TTC549 (cell line): ENCODE measurements around the gene AREG.

Experiments used
- FAIRE-seq: peaks from 2 replicates; lab custom pipeline; 2012; peaks lifted over from hg19 to GRCh38; lab: Jason Lieb, UNC

Gene AREG

DNA sequence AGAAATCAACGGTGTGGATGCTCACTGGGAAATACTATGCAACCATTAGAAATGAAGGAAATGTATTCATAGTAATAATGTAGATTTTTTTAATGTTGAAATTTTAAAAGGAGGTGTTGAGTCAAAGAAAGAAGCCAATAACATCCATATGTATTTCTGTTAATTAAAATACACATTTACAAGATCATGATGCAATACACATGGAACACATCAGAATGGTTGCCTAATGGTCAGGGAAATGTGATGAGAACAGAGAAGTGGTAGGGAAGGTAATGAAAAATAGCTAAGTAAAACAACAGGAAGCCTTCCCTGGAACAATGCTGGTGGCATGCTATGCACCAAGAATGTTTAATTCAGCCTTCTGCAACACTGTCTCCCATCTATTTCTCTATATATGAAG, 18.2 kb downstream of the AREG start:
- FAIRE-seq = no peak

DNA sequence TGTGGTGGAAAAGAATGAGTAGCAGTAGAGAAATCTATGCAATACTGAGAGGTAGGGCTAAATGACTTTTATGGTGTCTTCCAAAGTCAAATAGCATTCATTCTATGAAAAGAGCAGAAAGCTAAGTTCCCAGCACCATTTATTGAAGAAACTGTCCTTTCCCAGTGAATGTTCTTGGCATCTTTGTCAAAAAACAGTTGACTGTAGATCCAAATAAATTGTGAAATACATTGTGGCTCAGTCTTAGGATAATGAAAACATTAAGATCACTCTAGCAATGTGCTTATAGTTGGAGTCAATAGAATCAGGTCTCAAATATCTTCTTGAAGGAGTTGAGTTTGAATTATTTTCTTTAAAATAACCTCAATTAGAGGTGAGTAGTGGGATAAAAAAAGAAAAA, 19.4 kb downstream of the AREG start:
- FAIRE-seq = no peak

DNA sequence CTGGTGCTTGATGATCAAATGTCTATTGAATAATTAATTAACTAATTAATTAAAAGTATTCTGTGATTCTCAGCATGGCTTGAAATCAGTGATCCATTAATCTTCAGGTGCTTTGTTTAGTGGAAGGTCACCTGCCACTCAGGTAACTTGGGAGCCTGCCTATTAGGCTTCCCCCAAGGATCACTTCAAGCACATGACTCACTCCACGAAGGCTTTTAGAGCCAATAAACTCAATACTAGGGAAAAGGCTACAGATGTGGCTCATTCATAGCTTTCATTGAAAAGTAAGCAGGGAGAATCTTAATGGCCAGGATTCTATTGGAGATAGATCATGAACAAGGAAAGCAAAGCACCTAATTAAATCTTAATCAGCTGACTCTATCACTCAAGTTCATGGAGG, 21.3 kb downstream of the AREG start:
- no peak for FAIRE-seq

DNA sequence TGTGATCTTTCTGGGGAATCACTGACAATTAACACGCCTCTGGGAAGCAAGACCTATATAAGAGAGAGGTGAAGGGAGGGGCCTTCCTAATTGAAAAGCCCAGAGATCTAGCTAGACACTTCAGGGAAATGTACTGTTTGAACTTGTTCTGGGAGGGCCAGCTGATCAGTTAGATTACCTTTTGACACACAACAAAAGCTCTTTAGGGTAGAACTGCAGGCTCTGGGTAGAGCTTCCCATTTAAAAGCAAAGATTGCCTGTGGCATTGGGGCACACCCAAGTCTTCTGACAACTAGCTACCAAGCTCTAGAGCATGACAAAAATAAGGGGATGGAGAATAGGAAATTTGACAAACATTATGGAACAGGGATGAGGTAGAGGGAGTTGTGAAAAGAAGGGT, 26.3 kb downstream of the AREG start:
- FAIRE-seq = no peak

DNA sequence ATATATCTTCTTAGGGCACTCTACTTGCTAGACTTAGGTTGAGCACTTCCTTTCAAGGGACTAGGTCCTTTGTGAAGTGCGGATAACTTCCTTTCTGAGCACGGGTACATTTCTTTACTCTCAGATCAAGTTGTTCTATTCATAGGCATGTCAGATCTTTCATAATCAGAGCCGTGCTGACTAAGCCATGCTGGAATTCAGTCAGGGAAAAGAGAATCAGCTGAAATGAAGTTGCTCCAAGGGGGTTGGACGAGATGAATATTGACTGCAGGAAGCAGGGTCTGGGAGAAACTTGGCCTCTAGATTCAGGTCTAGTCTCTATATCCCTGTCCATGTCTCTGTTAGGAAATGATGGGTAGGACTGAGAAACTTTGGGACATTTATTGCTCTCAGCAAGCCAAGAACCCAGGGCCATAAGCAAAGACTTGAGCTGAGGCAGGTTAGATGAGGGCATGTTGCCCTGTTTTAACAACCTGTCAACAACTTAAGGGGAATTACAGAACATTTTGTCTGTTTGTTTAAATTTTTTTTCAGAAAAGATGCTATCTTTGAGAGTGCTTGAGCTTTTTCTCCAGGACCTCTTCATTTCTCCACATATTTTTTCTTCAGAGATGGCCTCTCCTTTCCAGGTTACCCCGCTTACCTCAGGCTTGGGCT, 28.3 kb downstream of the AREG start:
- FAIRE-seq = no peak

DNA sequence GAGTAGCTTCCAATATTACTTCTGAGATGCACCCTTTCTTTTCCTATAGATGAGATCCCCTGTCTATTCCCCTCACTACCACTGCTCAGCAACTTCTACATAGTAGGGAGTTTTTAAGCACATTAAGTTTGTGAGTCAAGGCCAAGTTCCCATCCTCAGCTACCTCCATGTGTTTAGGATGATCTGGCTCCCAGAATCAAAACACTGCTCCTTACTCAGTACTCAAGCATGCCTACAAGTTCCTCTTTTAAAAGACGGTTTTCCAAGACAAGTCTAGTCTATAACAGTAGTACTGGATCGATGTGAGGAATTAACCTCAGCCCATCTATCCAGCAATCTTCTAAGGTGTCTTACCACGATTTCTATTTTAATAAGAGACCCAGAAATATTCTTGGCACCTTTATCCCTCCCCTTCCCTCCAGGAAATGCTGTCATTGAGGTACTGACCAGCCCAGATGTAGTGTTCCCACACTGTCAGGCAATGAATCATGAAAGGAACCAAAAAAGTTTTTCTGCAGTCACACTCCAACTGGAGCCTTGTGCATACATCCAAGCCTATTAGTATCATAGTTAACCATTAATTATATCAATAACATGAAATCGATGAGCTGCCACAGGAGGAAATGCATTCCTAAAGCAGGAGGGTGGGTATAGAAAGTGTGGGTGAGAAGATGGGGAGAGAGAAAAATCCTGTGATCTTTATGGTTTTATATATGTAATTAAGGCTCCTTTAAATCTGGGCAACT, 29.6 kb downstream of the AREG start:
- FAIRE-seq = no peak

DNA sequence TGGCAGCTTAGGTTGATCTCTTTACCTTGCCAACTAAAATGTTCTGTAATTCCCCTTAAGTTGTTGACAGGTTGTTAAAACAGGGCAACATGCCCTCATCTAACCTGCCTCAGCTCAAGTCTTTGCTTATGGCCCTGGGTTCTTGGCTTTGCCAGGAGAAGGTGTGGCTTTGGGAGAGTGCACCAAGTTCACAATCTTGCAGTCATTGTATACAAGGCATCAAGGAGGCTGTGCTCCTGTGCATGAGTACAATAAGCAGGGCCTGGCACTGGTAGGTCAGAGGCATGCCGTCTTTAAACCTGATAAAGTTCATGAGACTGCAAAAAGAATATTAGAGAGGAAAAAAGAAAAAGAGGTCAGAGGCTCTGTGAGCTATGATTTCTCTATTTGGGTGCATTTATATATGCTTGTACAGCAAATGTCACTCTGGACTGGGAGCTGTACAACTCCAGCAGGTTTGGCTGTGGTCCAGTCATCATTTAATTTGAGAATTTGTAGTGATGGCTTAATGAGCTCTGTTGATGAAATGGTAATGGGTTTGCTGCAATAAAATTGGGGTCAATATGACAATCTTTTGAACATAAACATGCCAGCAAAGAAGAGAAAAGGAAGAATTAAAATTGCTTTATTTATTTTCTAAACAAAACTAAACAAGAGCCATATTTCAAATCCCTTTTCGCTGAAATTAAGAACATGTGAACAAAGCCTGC, 30.3 kb downstream of the AREG start:
- no peak for FAIRE-seq

DNA sequence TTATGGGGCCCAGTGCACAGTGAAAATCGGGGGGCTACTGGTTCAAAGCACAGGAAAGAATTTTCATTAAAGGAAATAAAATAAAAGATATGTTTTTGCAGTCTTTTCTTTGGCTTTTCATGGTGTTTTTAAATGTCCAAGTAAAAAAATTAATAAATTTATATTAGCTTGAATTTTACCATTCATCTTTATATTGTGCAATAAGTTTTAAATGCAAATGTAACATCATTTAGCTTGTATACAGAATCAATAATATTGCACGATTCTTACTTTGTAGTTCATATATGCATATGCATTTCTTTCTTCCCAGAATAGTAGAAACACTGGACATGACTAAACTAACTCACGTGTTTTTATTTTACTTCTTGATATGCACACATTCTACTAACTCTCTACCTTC, 31.0 kb downstream of the AREG start:
- no peak for FAIRE-seq

DNA sequence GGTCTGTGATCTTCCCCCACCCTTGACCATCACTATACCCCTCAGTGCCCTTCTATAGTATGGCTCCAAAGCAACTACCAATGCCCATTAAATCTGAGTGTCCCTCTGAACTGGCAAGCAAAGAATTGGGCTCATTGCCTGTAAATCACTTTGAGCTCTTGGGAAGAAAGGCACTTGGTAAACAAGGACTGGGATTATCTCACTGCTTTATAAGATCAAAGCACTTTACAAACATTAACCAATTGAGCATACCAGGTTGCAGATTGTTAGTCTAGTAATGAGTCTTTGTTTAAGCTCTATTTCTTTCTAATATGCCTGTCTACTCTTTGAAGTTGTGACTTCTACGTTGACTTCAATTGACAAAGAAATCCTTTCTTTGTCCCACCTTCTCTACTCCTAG, 34.1 kb downstream of the AREG start:
- no peak for FAIRE-seq

DNA sequence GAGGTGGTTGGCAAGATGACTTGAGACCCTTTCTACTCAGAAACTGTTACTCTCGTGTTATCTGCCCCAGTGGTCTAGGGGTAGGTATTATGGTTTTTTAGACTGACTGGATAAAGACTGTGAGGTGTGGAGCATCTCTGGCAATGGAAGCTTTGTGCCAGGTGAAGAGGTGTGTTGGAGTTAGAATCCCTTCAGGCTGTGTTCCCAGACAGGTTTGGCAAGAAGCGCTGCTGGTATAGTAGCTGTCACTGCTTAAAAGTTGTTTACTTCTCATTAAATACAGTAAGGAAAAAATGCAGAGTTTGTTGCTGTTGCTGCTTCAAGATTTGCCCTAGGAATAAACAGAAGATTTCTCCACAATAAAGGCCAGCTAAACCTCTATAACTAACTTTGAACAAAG, 35.3 kb downstream of the AREG start:
- FAIRE-seq = no peak

DNA sequence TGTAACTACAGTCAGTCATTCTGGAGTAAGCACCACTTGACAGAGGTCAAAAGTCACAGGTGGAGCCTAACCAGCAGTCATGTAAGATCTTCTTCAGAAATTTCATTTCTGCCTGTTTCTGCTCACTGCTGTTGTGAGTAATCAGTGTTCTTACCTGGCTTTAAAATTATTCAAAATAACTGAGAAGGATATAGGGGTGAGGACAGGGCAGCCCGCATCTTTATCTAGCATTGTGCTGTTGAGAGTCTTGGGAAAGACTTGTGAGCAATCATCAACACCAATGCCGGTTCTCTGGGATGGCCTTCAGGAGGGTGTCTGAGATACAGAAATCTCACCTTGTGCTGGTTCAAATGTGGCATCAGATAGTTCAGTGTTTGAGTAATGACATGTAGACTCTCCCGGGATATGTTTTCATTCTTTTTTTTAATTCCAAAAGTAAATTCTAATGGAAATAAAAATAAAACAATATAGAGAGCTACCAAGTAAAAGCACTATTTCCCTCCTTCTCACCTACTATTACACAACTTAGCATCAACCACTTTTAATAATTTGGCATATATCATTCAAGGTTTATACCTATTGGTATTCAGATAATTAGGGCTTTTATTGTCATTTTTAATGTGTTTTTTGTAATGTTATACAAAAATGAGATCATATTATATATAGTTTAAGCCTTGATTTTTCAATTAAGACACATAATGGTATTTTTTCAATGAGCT, 37.1 kb downstream of the AREG start:
- FAIRE-seq = no peak

DNA sequence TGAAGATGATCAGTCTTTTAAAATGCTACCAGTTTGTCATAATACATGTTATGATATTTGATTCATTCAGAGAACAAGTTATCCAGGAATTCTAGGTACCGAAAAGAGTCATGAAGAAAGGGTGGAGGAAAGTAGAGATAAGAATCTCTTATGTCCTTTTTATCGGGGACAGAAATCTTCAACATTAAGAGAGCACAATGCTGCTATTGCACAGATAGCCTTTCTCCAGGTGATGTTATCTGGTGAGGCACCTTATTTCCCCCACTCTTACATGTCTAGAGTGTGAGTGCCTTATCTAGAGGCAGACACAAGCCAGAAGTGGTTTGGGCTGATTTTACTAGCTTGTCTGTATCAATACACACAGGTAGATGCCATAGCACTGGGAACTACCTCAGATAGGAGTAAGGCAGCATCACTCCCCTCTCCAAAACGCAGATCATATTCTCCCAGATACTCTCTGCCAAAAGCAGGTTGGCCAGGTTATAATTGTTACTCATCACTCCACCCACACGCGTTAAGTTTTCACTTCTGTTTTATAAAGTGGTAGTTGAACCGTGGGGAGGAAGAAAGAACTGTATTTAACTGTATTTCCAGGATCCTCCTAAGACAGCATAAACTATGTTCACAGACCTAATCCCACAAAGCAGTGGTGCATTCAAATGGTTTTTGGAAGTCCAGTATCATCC, 38.4 kb downstream of the AREG start:
- no peak for FAIRE-seq

DNA sequence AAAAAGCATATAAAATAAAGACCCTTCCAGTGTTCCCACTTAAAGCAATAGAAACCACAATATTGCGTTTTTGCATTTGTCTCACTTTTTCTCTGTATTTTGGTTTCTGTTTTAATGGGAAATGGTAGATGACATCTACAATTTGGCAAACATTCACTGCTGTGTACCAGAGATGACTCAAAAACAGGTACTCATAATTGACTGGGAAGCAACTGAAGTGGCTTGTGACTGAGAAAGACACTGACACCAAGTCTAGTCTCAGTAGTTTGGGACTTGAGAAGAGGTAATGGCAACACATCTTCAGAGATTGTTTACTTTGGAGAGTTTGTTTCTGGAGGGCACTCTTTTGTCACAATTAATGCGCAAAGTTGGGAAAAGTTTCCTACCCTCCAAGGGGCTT, 42.0 kb downstream of the AREG start:
- FAIRE-seq = no peak

DNA sequence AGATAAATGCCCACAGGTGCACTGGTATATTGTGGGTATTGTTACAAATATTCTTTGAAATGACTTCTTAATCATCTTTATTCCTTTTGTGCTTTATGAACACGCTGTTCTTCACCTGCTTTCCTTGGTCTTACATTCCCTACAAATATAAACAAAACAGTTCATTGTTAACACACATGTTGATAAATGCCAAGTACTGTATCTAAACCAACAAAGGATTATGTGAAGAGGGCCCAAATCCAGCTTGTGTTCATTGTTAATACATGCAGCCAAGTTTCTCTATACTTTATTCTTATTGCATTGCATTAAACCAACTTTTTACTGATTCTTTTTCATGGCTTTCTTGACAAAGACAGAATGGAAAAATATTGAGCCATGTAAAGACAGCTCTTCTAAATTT, 42.8 kb downstream of the AREG start:
- no peak for FAIRE-seq

DNA sequence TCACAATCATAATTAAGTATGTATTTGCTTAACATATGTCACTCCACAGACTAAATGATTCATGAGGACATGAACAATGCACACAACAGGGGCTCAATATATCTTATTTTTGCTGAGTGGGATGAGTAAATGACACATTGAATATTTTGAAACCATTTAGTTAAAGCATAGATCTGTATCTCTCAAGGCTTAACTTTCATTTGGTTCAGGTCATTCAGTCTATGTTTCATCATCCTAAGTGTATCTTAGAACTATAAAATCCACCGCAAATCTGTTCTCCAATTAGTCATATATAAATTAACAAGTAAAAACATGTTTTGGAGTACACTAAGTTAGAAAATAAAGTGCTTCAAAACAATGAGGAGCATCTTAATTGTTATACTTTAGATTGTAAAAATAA, 45.8 kb downstream of the AREG start:
- no peak for FAIRE-seq

DNA sequence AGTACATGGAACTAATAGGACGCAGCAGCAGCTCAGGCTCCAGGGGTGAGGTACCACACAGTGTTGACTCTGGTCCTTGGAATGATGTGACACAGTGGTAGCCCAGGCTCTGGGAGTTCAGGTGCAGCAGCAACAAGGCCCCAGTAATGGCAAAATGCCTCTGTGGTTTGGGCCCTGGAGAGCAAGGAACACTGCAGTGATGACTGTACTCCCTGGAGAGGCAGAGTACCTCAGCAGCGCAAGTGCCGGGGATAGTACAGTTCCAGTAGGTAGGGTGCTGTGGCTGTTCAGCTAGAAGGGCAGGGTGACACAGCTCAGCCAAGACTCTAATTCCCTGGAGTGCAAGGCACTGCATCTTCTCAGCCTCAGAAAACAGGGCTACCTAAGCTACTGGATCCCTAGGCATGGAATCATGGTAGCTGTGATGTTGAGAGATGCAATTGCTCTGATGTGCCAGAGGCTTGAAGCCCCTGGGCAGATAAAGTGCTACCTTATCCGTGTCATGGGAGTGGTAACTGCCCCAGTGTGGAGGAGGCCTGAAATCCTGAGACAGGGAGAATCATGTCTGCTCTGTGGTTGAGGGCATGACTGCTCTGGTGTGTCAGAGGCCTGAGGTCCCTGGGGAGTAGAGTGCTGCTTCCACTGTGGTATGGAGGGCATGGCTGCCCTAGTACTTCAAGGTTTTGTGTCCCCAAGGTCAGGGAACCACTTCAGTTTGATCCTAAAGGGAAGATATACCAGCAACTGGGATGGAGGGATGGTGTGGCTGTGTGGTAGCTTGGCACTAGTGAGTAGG, 55.2 kb downstream of the AREG start:
- FAIRE-seq = no peak

DNA sequence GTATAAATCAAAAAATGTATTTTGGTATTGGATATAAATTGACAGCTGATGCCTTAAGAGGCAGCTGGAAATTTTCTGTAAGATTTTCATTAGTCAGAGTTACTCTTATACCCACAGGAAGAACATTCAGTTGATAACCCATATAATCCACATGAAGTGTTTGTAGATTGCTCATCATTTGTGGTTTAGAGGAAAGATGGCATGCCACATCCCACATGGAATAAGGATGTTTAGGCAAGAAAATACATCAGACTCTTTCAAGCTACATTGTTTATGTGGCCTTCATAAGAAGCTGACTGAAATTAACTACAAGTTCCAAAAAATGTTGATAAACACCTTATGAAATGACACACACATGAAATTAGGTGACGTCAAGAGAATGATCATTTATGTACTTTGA, 56.6 kb downstream of the AREG start:
- no peak for FAIRE-seq

DNA sequence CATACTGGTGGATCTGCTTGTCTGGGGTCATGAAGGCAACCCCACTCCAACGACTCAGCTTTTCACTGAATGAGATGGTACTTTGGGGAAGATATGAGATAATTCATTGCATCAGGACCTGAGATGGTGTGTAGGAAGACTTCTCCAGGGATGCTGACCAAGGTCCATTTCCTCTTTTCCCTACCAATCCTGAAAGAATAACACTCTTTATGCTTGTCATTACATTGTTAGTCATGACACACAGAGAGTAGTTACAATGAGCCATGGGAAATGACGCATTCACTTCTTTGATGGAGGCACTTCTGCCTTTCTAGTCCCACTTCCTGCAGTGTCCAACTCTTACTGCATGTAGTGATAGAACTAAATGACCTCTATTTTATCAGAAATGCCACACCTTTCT, 58.6 kb downstream of the AREG start:
- no peak for FAIRE-seq

DNA sequence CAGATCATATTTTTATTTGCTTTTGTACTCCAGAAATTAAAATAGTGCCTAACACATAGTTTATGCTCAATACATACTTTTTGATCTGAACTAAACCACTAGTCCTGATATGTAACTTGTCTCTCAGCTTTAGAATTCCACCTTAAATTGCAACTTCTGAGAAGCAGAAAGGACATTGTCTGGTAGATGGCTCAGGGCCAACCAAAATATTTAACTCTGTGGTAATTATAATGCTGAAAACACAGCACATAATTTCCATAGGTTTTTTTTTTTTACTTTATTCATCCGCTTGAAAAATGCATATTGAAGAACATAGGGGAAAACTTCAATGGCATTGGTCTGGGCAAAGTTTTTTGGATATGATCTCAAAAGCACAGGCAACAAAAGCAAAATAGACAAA, 59.3 kb downstream of the AREG start:
- FAIRE-seq = no peak
